ENCODE measurements around the gene SIPA1L3.

DNA sequence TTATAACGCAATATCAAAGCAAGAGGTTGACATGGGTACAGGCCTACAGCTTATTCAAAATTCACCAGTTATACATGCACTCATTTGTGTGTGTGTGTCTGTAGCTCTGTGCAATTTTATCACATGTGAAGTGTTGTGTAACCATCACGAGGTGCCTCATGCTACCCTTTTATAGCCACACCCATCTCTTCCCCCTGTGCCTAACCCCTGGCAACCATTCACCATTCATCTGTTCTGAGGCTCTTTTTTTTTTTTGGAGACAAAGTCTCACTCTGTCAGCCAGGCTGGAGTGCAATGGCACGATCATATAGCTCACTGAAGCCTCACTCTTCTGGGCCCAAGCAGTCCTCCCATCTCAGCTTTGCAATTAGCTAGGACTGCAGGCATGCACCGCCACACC, 238.6 kb downstream of the SIPA1L3 start:
- TF ChIP-seq, protein P1, sequence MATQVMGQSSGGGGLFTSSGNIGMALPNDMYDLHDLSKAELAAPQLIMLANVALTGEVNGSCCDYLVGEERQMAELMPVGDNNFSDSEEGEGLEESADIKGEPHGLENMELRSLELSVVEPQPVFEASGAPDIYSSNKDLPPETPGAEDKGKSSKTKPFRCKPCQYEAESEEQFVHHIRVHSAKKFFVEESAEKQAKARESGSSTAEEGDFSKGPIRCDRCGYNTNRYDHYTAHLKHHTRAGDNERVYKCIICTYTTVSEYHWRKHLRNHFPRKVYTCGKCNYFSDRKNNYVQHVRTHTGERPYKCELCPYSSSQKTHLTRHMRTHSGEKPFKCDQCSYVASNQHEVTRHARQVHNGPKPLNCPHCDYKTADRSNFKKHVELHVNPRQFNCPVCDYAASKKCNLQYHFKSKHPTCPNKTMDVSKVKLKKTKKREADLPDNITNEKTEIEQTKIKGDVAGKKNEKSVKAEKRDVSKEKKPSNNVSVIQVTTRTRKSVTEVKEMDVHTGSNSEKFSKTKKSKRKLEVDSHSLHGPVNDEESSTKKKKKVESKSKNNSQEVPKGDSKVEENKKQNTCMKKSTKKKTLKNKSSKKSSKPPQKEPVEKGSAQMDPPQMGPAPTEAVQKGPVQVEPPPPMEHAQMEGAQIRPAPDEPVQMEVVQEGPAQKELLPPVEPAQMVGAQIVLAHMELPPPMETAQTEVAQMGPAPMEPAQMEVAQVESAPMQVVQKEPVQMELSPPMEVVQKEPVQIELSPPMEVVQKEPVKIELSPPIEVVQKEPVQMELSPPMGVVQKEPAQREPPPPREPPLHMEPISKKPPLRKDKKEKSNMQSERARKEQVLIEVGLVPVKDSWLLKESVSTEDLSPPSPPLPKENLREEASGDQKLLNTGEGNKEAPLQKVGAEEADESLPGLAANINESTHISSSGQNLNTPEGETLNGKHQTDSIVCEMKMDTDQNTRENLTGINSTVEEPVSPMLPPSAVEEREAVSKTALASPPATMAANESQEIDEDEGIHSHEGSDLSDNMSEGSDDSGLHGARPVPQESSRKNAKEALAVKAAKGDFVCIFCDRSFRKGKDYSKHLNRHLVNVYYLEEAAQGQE (IDR thresholded peaks at IDR 0.05; ENCODE audit: unreplicated experiment), result no peak
- TF ChIP-seq, protein P2, sequence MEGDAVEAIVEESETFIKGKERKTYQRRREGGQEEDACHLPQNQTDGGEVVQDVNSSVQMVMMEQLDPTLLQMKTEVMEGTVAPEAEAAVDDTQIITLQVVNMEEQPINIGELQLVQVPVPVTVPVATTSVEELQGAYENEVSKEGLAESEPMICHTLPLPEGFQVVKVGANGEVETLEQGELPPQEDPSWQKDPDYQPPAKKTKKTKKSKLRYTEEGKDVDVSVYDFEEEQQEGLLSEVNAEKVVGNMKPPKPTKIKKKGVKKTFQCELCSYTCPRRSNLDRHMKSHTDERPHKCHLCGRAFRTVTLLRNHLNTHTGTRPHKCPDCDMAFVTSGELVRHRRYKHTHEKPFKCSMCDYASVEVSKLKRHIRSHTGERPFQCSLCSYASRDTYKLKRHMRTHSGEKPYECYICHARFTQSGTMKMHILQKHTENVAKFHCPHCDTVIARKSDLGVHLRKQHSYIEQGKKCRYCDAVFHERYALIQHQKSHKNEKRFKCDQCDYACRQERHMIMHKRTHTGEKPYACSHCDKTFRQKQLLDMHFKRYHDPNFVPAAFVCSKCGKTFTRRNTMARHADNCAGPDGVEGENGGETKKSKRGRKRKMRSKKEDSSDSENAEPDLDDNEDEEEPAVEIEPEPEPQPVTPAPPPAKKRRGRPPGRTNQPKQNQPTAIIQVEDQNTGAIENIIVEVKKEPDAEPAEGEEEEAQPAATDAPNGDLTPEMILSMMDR (conservative IDR thresholded peaks at IDR 0.05; ENCODE audit: low read depth in 2 of 2), result no peak
- TF ChIP-seq EZH2 (IDR thresholded peaks at IDR 0.05; ENCODE audit: low read depth, unreplicated experiment) (no peak), NANOG (IDR thresholded peaks at IDR 0.05; ENCODE audit: borderline replicate concordance) (no peak), EZH2phosphoT487 (IDR thresholded peaks at IDR 0.05; ENCODE audit: unreplicated experiment) (no peak), CREB1 (CRISPR knock-in tag; IDR thresholded peaks at IDR 0.05; ENCODE audit: low read depth) (no peak)

All from GM23338 (cell line).